ENCODE measurements around the gene MYO10. TPM values are rescaled to one million over a fixed set of nuclear protein-coding genes. Genes with fewer than 3 reads are reported as not detected.

MYO10 gene
- total and polyA plus RNA-seq, 2 donors (not counting 3 experiments of a cell fraction or from before 2014, with no cell fraction given): 36.0 to 148 TPM

DNA sequence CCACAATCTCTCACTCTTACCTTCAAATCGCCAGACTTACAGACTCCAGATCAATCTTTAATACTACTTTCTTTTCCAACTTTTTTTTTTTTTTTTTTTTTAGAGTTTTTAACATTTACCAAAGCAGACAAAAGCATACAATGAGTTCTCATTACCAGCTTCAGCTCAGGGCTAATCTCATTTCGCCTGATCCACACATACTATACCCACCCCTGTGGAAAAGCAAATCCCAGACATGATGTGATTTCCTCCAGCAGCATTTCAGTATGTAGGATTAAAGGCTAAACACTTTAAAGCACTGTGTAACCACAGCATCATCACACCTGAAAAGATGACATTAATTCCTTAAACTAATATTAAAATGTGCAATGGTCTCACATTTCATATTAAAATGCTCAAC lies 180.4 kb downstream of the MYO10 start:
- Histone ChIP-seq H3K27me3 (ENCODE audit: control insufficient read depth in 2 of 2, insufficient read depth in 2 of 2, low read length in 2 of 2) (no peaks in the 10 kb centered on the region), H3K79me2 (ENCODE audit: control insufficient read depth, insufficient read depth, low read length) (no peaks in the 10 kb centered on the region), H3K9me3 (replicated peaks; ENCODE audit: control insufficient read depth, insufficient read depth, low read length) (no peaks in the 10 kb centered on the region), H3K4me3 (replicated peaks in 1 of 3; ENCODE audit: insufficient read depth in 1 of 3, low read depth in 1 of 3, low read length in 3 of 3) (no peak overlapping the region), H3K9me1 (replicated peaks; ENCODE audit: control insufficient read depth, extremely low read depth, insufficient read depth, low read length) (no peaks in the 10 kb centered on the region), H3K4me1 (ENCODE audit: control insufficient read depth, extremely low read depth, insufficient read depth, low read length) (no peaks in the 10 kb centered on the region), H4K20me1 (replicated peaks; ENCODE audit: control insufficient read depth, extremely low read depth, insufficient read depth, low read length) (no peaks in the 10 kb centered on the region), H2AFZ (ENCODE audit: low read depth, low read length) (no peak overlapping the region), H3K27ac (ENCODE audit: insufficient read depth, low read depth, low read length) (no peak overlapping the region), H3K36me3 (ENCODE audit: control insufficient read depth in 2 of 2, extremely low read depth in 1 of 2, insufficient read depth in 2 of 2, low read length in 2 of 2) (peaks cover 25 to 28% of the 10 kb centered on the region in 2 experiments), H3K4me2 (ENCODE audit: insufficient read depth, low read length) (no peak overlapping the region), H3K9ac (replicated peaks; ENCODE audit: extremely low read depth, insufficient read depth, low read length) (no peak overlapping the region)
- DNase-seq (ENCODE audit: low read depth, low spot score): no peak
- dilution Hi-C loops (cut with MboI; ENCODE audit: extremely low pct_ligation_motif_present, low sequenced_read_pairs): no loop called here
- intact Hi-C loops (cut with micrococcal nuclease): no loop called here
- POLR2A ChIA-PET: no interaction called here
- FAIRE-seq: no peak
- CTCF ChIA-PET: no interaction called here
- TF ChIP-seq POLR2AphosphoS5 (IDR thresholded peaks at IDR 0.05; ENCODE audit: insufficient read depth, low read depth, low read length): no peak
- BruUV-seq (replicated peaks): no TSS peak

DNA sequence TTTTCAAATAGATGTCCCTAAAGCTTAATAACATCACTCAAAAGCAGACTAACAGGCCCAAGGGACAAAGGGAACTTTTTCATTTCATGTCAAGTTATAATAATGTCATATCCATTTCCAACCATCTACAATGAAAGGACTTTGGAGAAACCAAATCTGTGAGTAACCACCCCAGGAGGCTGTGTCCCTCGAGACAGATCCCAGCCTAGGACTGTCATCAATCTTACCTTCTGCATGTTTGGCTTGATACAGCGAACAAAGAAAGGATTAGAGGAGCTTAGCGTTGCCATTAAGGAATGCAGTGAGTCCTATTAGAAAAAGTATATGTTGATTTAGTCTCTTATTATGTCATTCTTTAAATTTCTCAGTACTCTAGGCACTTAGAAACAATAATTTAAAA lies 181.5 kb downstream of the MYO10 start:
- CTCF ChIA-PET: interaction anchor here (1.1 kb wide), 1 partner anchor 435 kb away, joined by 5 read pairs; no protein-coding TSS in a partner anchor
- H3K4me1 ChIP-seq (ENCODE audit: control insufficient read depth, extremely low read depth, insufficient read depth, low read length): no peaks in the 10 kb centered on the region
- dilution Hi-C loops (cut with MboI; ENCODE audit: extremely low pct_ligation_motif_present, low sequenced_read_pairs): no loop called here

More for the DNA sequence above, 181.5 kb downstream of the MYO10 start:
- no peak overlapping the region for H3K4me3 ChIP-seq (replicated peaks in 1 of 3; ENCODE audit: insufficient read depth in 1 of 3, low read depth in 1 of 3, low read length in 3 of 3)
- H3K27me3 ChIP-seq (ENCODE audit: control insufficient read depth in 2 of 2, insufficient read depth in 2 of 2, low read length in 2 of 2): no peaks in the 10 kb centered on the region
- H3K36me3 ChIP-seq (ENCODE audit: control insufficient read depth in 2 of 2, extremely low read depth in 1 of 2, insufficient read depth in 2 of 2, low read length in 2 of 2): peaks cover 21 to 31% of the 10 kb centered on the region in 2 experiments
- no peaks in the 10 kb centered on the region for H3K79me2 ChIP-seq (ENCODE audit: control insufficient read depth, insufficient read depth, low read length)
- H3K4me2 ChIP-seq (ENCODE audit: insufficient read depth, low read length): no peak overlapping the region
- no peaks in the 10 kb centered on the region for H3K9me3 ChIP-seq (replicated peaks; ENCODE audit: control insufficient read depth, insufficient read depth, low read length)
- TF ChIP-seq, protein P1, sequence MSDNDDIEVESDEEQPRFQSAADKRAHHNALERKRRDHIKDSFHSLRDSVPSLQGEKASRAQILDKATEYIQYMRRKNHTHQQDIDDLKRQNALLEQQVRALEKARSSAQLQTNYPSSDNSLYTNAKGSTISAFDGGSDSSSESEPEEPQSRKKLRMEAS (IDR thresholded peaks at IDR 0.05; ENCODE audit: insufficient read depth, insufficient read length): no peak
- no peak for TF ChIP-seq EZH2 (IDR thresholded peaks at IDR 0.05; ENCODE audit: borderline replicate concordance, low read depth, low read length, severe bottlenecking)
- TF ChIP-seq, protein P2, sequence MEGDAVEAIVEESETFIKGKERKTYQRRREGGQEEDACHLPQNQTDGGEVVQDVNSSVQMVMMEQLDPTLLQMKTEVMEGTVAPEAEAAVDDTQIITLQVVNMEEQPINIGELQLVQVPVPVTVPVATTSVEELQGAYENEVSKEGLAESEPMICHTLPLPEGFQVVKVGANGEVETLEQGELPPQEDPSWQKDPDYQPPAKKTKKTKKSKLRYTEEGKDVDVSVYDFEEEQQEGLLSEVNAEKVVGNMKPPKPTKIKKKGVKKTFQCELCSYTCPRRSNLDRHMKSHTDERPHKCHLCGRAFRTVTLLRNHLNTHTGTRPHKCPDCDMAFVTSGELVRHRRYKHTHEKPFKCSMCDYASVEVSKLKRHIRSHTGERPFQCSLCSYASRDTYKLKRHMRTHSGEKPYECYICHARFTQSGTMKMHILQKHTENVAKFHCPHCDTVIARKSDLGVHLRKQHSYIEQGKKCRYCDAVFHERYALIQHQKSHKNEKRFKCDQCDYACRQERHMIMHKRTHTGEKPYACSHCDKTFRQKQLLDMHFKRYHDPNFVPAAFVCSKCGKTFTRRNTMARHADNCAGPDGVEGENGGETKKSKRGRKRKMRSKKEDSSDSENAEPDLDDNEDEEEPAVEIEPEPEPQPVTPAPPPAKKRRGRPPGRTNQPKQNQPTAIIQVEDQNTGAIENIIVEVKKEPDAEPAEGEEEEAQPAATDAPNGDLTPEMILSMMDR (IDR thresholded peaks at IDR 0.05; ENCODE audit: extremely low read depth in 1 of 2, insufficient read depth in 1 of 2, low read depth in 1 of 2, low read length in 2 of 2): no peak
- no peak for TF ChIP-seq FOS (IDR thresholded peaks at IDR 0.05; ENCODE audit: borderline replicate concordance, insufficient read depth, low read length)
- no peak for TF ChIP-seq POLR2A (IDR thresholded peaks at IDR 0.05; ENCODE audit: low read depth, low read length)
- TF ChIP-seq MYC (IDR thresholded peaks at IDR 0.05; ENCODE audit: low read depth, low read length): no peak
- TF ChIP-seq JUN (IDR thresholded peaks at IDR 0.05; ENCODE audit: borderline replicate concordance, insufficient read depth, insufficient read length, low read depth): no peak
- TF ChIP-seq POLR2AphosphoS5 (IDR thresholded peaks at IDR 0.05; ENCODE audit: insufficient read depth, low read depth, low read length): no peak
- no peak for TF ChIP-seq GATA2 (IDR thresholded peaks at IDR 0.05; ENCODE audit: insufficient read depth, insufficient read length, low read depth, low read length)
- H3K27ac ChIP-seq (ENCODE audit: insufficient read depth, low read depth, low read length): no peak overlapping the region
- no peaks in the 10 kb centered on the region for H4K20me1 ChIP-seq (replicated peaks; ENCODE audit: control insufficient read depth, extremely low read depth, insufficient read depth, low read length)
- POLR2A ChIA-PET: no interaction called here
- no TSS peak for BruUV-seq (replicated peaks)
- FAIRE-seq: no peak
- H3K9me1 ChIP-seq (replicated peaks; ENCODE audit: control insufficient read depth, extremely low read depth, insufficient read depth, low read length): no peaks in the 10 kb centered on the region
- no peak overlapping the region for H3K9ac ChIP-seq (replicated peaks; ENCODE audit: extremely low read depth, insufficient read depth, low read length)
- no peak overlapping the region for H2AFZ ChIP-seq (ENCODE audit: low read depth, low read length)
- intact Hi-C loops (cut with micrococcal nuclease): no loop called here
- DNase-seq (ENCODE audit: low read depth, low spot score): no peak
